GM18511 (cell line): Measurements from ENCODE around the gene AHR.
"Not testable (repeated sequence)": the region's sequence is repeated elsewhere in the genome, so short reads cannot be mapped to it uniquely, and the experiment has no call there.

Experiments used
- ATAC-seq: cut with Tn5 transposase; IDR thresholded peaks from one replicate; pipeline ENCODE4 v1.9.1; 2021; ENCODE audit warnings: mild to moderate bottlenecking, moderate library complexity; ENCODE audit not compliant: unreplicated experiment

AHR gene

DNA sequence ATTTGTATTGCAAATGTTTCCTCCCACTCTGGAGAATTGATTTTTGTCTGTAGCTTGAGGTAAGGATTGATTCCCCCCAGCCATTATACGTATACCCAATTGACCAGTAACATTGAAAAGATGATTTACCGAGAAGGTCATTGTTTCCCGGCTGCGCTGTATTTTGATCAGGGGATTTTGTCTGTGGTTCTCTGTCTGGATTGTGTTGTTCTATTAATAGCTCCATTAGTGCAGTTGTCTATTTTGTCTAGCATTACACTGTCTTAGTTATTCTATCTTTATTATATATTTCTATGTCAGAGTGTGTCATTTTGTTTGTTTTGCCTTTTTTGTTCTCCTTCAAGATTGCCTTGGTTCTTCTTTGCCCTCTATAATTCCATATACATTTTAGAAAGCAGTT is 37.7 kb downstream of the AHR start:
- ATAC-seq: no peak

- ATAC-seq: no peak
Measured at GRCh38 chr7:17339139-17339538, 40.7 kb downstream of the AHR start.

DNA sequence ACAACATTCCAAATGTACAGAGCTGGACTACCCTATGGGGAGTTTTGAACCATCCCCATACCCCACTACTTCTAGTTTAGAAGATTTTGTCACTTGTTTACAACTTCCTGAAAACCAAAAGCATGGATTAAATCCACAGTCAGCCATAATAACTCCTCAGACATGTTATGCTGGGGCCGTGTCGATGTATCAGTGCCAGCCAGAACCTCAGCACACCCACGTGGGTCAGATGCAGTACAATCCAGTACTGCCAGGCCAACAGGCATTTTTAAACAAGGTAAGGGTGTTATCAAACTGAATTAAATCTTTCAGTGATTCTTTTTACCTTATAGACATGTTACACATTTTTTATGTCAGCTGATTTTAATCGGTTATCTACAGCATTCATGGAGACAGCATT is 41.5 kb downstream of the AHR start:
- no peak for ATAC-seq

- ATAC-seq: no peak
Measured at GRCh38 chr7:17340655-17341054, 42.2 kb downstream of the AHR start.

- ATAC-seq: no peak
Measured at GRCh38 chr7:17342756-17343155, 44.3 kb downstream of the AHR start.

DNA sequence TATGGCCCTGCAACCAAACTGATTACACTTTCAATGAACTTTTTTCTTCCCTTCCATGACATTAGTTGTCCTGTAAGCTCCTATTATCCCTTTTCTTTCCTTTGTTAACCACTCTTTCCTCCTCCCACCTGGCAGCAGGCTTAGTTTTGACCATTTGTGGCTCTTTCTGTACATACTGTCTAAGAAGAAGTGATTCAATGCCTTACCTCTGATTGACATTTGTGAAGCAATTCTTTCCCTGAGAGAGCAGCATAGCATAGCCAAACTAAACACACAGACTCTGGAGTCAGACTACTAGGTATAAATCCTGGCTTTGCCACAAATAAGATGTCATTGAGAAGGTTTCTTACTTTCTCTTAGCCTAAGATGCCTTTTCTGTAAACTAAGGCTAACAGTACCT is 48.9 kb downstream of the AHR start:
- ATAC-seq: no peak

- not testable (repeated sequence) for ATAC-seq
Measured at GRCh38 chr7:17348932-17349331, 50.5 kb downstream of the AHR start.

- not testable (repeated sequence) for ATAC-seq
Measured at GRCh38 chr7:17350321-17350720, 51.9 kb downstream of the AHR start.

GRCh38 chr7:17353650-17354419 is 55.4 kb downstream of the AHR start:
- not testable (repeated sequence) for ATAC-seq

DNA sequence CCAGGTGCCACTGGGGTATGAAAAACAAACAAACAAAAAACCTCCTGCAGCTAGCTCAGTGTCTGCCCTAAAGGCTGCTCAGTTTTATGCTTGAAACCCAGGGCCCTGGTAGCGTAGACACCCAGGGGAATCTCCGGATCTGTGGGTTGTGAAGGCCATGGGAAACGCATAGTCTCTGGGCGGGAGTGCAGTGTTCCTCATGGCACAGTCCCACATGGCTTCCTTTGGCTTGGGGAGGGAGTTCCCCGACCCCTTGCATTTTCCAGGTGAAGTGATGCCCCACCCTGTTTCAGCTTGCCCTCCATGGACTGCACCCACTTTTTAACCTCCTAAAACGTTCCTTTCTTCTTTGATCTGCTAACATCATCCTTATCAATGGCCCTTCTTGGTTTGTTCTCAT is 56.0 kb downstream of the AHR start:
- no peak for ATAC-seq

- no peak for ATAC-seq
Measured at GRCh38 chr7:17355050-17355449, 56.6 kb downstream of the AHR start.

DNA sequence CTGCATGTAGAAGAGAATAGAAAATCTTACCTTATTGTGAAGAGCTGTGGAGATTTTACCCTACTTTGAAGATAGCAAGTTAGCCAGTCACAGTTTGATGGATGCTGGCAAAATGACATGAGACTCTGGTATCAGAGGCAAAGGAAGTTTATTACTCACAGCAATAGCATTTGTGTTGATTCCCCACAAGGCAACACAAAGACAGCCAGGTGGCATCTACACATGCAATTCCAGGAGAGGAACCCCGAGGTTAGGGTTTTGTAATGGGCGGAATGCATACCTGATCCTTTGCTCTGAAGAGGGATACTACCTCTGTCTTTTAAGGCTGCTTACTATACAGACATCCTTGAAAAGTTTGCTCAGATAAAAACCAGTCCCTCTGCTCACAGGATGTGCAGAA is 59.5 kb downstream of the AHR start:
- ATAC-seq: no peak

DNA sequence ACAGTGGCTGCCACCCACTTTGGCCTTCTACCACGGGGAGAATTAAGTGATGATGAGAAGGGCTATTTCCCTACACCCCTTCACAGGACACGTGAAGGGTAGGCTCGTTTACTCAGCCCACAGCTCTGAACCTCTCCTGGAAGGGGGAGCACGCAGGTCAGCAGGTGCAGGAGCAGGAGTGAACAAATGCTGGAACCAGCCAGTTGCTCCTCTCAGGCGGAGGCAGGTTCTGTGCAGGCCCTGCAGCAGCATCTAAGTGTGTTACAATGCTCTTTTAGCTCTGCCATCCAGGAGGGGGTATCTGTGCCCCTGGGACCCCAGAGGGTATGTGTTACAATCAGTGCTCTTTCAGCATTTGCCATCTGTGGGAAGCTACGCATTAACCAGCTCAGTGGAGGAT is 61.2 kb downstream of the AHR start:
- ATAC-seq: no peak

- ATAC-seq: no peak
Measured at GRCh38 chr7:17362439-17363105, 64.1 kb downstream of the AHR start.

- ATAC-seq: no peak
Measured at GRCh38 chr7:17364671-17365070, 66.2 kb downstream of the AHR start.

GRCh38 chr7:17365775-17366174 is 67.3 kb downstream of the AHR start:
- ATAC-seq: no peak

DNA sequence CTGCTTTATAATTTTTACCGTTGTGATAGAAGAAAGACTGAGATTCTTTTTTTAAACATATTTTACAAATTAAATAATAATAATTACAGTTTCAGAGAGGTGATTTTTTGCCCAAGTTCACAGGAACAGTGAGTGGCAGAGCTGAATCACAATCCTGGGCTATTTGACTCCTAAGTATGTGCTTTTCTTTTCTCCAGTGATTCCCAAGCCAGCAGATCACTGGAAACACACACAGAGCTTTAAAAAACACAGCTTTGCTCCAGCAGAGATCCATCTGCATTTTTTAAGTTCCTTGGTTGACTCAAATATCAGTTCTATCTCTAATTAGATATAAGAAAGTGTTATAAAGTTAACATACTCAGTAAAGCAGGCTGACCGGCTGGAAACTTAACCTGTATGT is 69.0 kb downstream of the AHR start:
- ATAC-seq: no peak

DNA sequence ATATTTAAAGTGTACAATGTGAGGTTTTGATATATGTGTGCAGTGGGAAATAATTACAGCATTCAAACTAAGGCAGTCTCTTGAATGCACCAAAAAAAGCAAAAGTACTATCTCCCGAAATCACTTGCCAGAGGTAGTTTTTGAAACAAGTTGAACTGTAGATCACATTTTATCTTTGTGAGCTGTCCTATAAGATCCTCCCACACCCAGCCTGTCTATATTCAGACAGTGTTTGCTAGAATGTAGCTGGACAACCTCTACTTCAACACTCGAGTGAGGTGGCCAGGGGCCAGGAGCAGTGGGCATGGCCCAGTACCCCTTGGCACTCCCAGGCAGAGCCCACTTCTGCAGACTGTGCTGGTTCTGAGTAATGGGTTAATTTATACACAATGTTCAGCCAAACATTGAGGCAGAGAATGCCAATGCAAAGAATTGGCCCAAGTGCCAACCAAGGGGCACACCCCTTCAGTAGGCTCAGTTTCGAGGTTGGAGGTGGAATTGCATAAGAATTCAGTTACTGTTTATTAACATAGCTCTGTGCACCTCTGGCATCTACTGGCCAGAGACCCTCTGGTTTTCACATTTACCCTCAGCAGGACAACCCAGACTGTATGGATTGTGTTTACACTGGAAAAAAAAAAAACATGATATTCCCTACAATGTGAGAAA is 70.5 kb downstream of the AHR start:
- ATAC-seq: no peak

DNA sequence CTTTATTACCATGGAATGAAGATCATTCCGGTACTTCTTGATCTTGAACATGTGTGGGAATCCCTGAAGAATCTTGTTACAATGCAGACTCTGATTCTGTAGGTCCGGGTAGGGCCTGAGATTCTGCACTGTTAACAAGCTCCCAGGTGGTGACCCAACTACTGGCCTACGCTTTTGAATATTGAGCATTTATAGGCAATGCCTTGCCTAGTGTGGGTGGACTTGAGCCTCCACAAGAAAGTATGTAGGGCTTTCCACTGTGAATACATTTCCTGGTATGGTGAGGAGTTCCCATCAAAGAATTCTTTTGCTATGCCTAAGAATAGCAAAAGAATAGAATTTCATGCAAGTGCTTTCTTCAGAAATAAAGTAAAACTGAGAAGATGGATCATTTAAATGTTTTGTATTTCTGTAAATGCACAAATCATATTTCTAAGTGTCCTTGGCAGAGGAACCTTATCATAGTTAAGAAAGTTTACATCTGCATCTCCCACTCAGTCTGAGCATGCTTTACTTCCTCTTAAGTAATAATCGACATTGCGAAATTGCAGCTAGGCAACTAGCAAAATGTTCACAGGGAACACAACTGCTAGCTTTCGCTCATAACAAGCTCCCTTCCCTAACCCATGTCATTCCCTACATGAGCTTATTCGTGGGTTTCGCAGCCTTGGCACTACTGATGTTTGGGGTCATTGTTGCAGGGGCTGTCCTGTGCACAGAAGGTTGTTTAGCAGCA is 71.4 kb downstream of the AHR start:
- no peak for ATAC-seq

- no peak for ATAC-seq
Measured at GRCh38 chr7:17370901-17371585, 72.6 kb downstream of the AHR start.
